ENCODE data around the gene BCL11A. TPM values are rescaled to one million over a fixed set of nuclear protein-coding genes. Genes with fewer than 3 reads are reported as not detected.

The BCL11A gene
- total RNA-seq, 1 experiment from 2014 or later, result 1.3 TPM

- no peak overlapping the region for H3K27ac ChIP-seq (ENCODE audit: low read depth, low read length, poor library complexity, severe bottlenecking)
- BruUV-seq (replicated peaks), result no TSS peak
- intact Hi-C loops (cut with micrococcal nuclease; ENCODE audit: unreplicated experiment), result no loop called here
- ChIA-PET CTCF (no interaction called here), POLR2A (ENCODE audit: low non-redundant PET) (no interaction called here)
- DNase-seq (ENCODE audit: low spot score), result no peak
- H3K4me3 ChIP-seq (ENCODE audit: low read depth, low read length, poor library complexity, severe bottlenecking), result no peak overlapping the region
- no peak for TF ChIP-seq EZH2 (IDR thresholded peaks at IDR 0.05; ENCODE audit: borderline replicate concordance, low read depth, low read length, poor library complexity, severe bottlenecking)
- no peak for TF ChIP-seq CTCF (conservative IDR thresholded peaks at IDR 0.05; ENCODE audit: low read depth, low read length)
- no peaks in the 10 kb centered on the region for H3K4me1 ChIP-seq (ENCODE audit: insufficient read depth, low read length, poor library complexity, severe bottlenecking)
- peaks cover 31% of the 10 kb centered on the region for H3K27me3 ChIP-seq (replicated peaks; ENCODE audit: insufficient read depth, low read depth, low read length, poor library complexity)
- no peaks in the 10 kb centered on the region for H3K9me3 ChIP-seq (ENCODE audit: low read depth, low read length, poor library complexity, severe bottlenecking)
- no peaks in the 10 kb centered on the region for H3K36me3 ChIP-seq (ENCODE audit: insufficient read depth, low read length, poor library complexity, severe bottlenecking)
Measured at GRCh38 chr2:60412027-60412426, 141.4 kb downstream of the BCL11A start.

GRCh38 chr2:60411295-60411694, 142.2 kb downstream of the BCL11A start:
- CTCF ChIA-PET, result no interaction called here
- H3K27me3 ChIP-seq (replicated peaks; ENCODE audit: insufficient read depth, low read depth, low read length, poor library complexity), result peaks cover 31% of the 10 kb centered on the region
- no peaks in the 10 kb centered on the region for H3K9me3 ChIP-seq (ENCODE audit: low read depth, low read length, poor library complexity, severe bottlenecking)
- H3K36me3 ChIP-seq (ENCODE audit: insufficient read depth, low read length, poor library complexity, severe bottlenecking), result no peaks in the 10 kb centered on the region
- intact Hi-C loops (cut with micrococcal nuclease; ENCODE audit: unreplicated experiment), result no loop called here
- no peak overlapping the region for H3K4me3 ChIP-seq (ENCODE audit: low read depth, low read length, poor library complexity, severe bottlenecking)
- TF ChIP-seq EZH2 (IDR thresholded peaks at IDR 0.05; ENCODE audit: borderline replicate concordance, low read depth, low read length, poor library complexity, severe bottlenecking) (no peak), CTCF (conservative IDR thresholded peaks at IDR 0.05; ENCODE audit: low read depth, low read length) (no peak)
- POLR2A ChIA-PET (ENCODE audit: low non-redundant PET), result no interaction called here
- no peak overlapping the region for H3K27ac ChIP-seq (ENCODE audit: low read depth, low read length, poor library complexity, severe bottlenecking)
- no peaks in the 10 kb centered on the region for H3K4me1 ChIP-seq (ENCODE audit: insufficient read depth, low read length, poor library complexity, severe bottlenecking)
- BruUV-seq (replicated peaks), result no TSS peak
- no peak for DNase-seq (ENCODE audit: low spot score)

- ChIA-PET CTCF (no interaction called here), POLR2A (ENCODE audit: low non-redundant PET) (no interaction called here)
- no peak for DNase-seq (ENCODE audit: low spot score)
- Histone ChIP-seq H3K27me3 (replicated peaks; ENCODE audit: insufficient read depth, low read depth, low read length, poor library complexity) (peaks cover 31% of the 10 kb centered on the region), H3K27ac (ENCODE audit: low read depth, low read length, poor library complexity, severe bottlenecking) (no peak overlapping the region), H3K4me1 (ENCODE audit: insufficient read depth, low read length, poor library complexity, severe bottlenecking) (no peaks in the 10 kb centered on the region), H3K36me3 (ENCODE audit: insufficient read depth, low read length, poor library complexity, severe bottlenecking) (no peaks in the 10 kb centered on the region), H3K9me3 (ENCODE audit: low read depth, low read length, poor library complexity, severe bottlenecking) (no peaks in the 10 kb centered on the region), H3K4me3 (ENCODE audit: low read depth, low read length, poor library complexity, severe bottlenecking) (no peak overlapping the region)
- TF ChIP-seq EZH2 (IDR thresholded peaks at IDR 0.05; ENCODE audit: borderline replicate concordance, low read depth, low read length, poor library complexity, severe bottlenecking), result no peak
- TF ChIP-seq CTCF (conservative IDR thresholded peaks at IDR 0.05; ENCODE audit: low read depth, low read length), result no peak
- no TSS peak for BruUV-seq (replicated peaks)
- intact Hi-C loops (cut with micrococcal nuclease; ENCODE audit: unreplicated experiment), result no loop called here
Measured at GRCh38 chr2:60410456-60411146, 142.9 kb downstream of the BCL11A start.

All from A673 (cell line).